A549 (cell line): ENCODE results near the gene LYSMD1. TPM values are rescaled to one million over a fixed set of nuclear protein-coding genes. Genes with fewer than 3 reads are reported as not detected.

ENCODE experiments used
- ATAC-seq, 2 experiments: fragments of 200-7000 bp in 1 of 2; fragments of >200 bp in 1 of 2; cut with Nextera tagmentation in 1 of 2; cut with Tn5 transposase in 1 of 2; 3 replicates each; pipeline versions ENCODE4 v1.8.0 to v1.9.1; 2018 to 2020; ENCODE audit warnings: mild to moderate bottlenecking in 1 of 2, moderate library complexity in 1 of 2
- CTCF ChIA-PET: fragments of 300-600 bp; sonication (Branson Sonifier 250); formaldehyde crosslinking; extraction: SDS; loops from one replicate; lab custom pipeline; 2021; ENCODE audit warnings: antibody characterized with exemption, inconsistent platforms; lab: Yijun Ruan, JAX
- POLR2A ChIA-PET: fragments of 350-600 bp; formaldehyde crosslinking; extraction: SDS; loops from one replicate; lab custom pipeline; 2021; ENCODE audit warnings: antibody characterized with exemption, inconsistent platforms; lab: Yijun Ruan, JAX
- DNase-seq, 2 experiments: peaks; one replicate each; pipeline versions ENCODE4 v3.0.0 to v3.0.0-alpha.2; 2011 to 2016; ENCODE audit warnings: low read depth in 1 of 2, low spot score in 1 of 2
- FAIRE-seq: peaks from 2 replicates; lab custom pipeline; 2011; peaks lifted over from hg19 to GRCh38; lab: Jason Lieb, UNC
- H3K27ac ChIP-seq, 2 experiments: fragments of >200 bp; sonication (Bioruptor Twin); formaldehyde crosslinking; 3 replicates each; pipeline ENCODE4 v1.5.1; 2016 to 2017
- H3K4me1 ChIP-seq: fragments of >200 bp; sonication (Bioruptor Twin); formaldehyde crosslinking; 3 replicates; pipeline ENCODE4 v1.6.1; 2016
- H3K4me2 ChIP-seq: fragments of >200 bp; sonication (Bioruptor Twin); formaldehyde crosslinking; 3 replicates; pipeline ENCODE4 v1.6.1; 2016
- H3K4me3 ChIP-seq: fragments of >200 bp; sonication (Bioruptor Twin); formaldehyde crosslinking; 3 replicates; pipeline ENCODE4 v1.5.1; 2016
- H3K9me3 ChIP-seq: fragments of >200 bp; sonication (Bioruptor Twin); formaldehyde crosslinking; 3 replicates; pipeline ENCODE4 v1.6.1; 2016
- ATOH8 ChIP-seq: fragments of 250-450 bp; sonication (Bioruptor Pico); IDR thresholded peaks from 2 replicates; pipeline ENCODE4 v1.5.0; 2020; ENCODE audit warnings: low read depth, mild to moderate bottlenecking, moderate library complexity
- BHLHE40 ChIP-seq: IDR thresholded peaks from 2 replicates; pipeline ENCODE4 v1.6.1; 2012; ENCODE audit warnings: low read depth, low read length, inconsistent platforms
- CBX2 ChIP-seq: fragments of 200-600 bp; sonication (generic); IDR thresholded peaks from 2 replicates; pipeline ENCODE4 v1.6.1; 2016; ENCODE audit warnings: low read depth, mild to moderate bottlenecking, borderline replicate concordance
- CHD4 ChIP-seq: fragments of 200-600 bp; sonication (generic); IDR thresholded peaks from 2 replicates; pipeline ENCODE4 v1.6.1; 2016; ENCODE audit warnings: antibody characterized with exemption, mild to moderate bottlenecking, borderline replicate concordance
- EHF ChIP-seq: fragments of 250-450 bp; sonication (Bioruptor Pico); IDR thresholded peaks from 2 replicates; pipeline ENCODE4 v1.5.0; 2020; ENCODE audit warnings: mild to moderate bottlenecking
- EHMT2 ChIP-seq: fragments of 200-600 bp; sonication (generic); IDR thresholded peaks from 2 replicates; pipeline ENCODE4 v1.6.1; 2016; ENCODE audit warnings: antibody characterized with exemption, low read depth, mild to moderate bottlenecking, moderate library complexity
- ELK1 ChIP-seq: fragments of 150-350 bp; IDR thresholded peaks from 2 replicates; pipeline ENCODE4 v1.6.1; 2014; ENCODE audit warnings: low read depth, mild to moderate bottlenecking, low read length
- EP300 ChIP-seq, 2 experiments: fragments of >200 bp; sonication (Bioruptor Twin); formaldehyde crosslinking; IDR thresholded peaks; 2 replicates in 1 of 2; 3 replicates in 1 of 2; pipeline ENCODE4 v1.6.1; 2016 to 2017
- FOXS1 ChIP-seq: fragments of 250-450 bp; sonication (Bioruptor Pico); IDR thresholded peaks from 2 replicates; pipeline ENCODE4 v1.5.0; 2020; ENCODE audit warnings: mild to moderate bottlenecking, moderate library complexity
- GATA3 ChIP-seq: IDR thresholded peaks from 2 replicates; pipeline ENCODE4 v1.6.1; 2012; ENCODE audit warnings: borderline replicate concordance
- HES2 ChIP-seq: fragments of >200 bp; sonication (Bioruptor Twin); formaldehyde crosslinking; IDR thresholded peaks from 2 replicates; pipeline ENCODE4 v1.6.1; 2016
- KDM5A ChIP-seq: fragments of 200-600 bp; sonication (generic); IDR thresholded peaks from 2 replicates; pipeline ENCODE4 v1.6.1; 2016; ENCODE audit warnings: antibody characterized with exemption, mild to moderate bottlenecking
- MYC ChIP-seq: IDR thresholded peaks from 2 replicates; pipeline ENCODE4 v1.6.1; 2012; ENCODE audit warnings: mild to moderate bottlenecking, inconsistent platforms, low read length, improper control_type of control experiment, borderline replicate concordance
- NPAS2 ChIP-seq: fragments of 250-450 bp; sonication (Bioruptor Pico); IDR thresholded peaks from 2 replicates; pipeline ENCODE4 v1.8.0; 2022; ENCODE audit warnings: mild to moderate bottlenecking, moderate library complexity, borderline replicate concordance
- PHF8 ChIP-seq: fragments of 200-600 bp; sonication (generic); IDR thresholded peaks from 2 replicates; pipeline ENCODE4 v1.6.1; 2016; ENCODE audit warnings: low read depth, mild to moderate bottlenecking, antibody characterized with exemption, moderate library complexity, borderline replicate concordance
- POLR2AphosphoS2 ChIP-seq: conservative IDR thresholded peaks from 2 replicates; pipeline ENCODE4 v1.6.1; 2012; ENCODE audit warnings: low read length, improper control_type of control experiment, inconsistent platforms
- RAD21 ChIP-seq, 2 experiments: fragments of >200 bp in 1 of 2; sonication (Bioruptor Twin) in 1 of 2; formaldehyde crosslinking in 1 of 2; IDR thresholded peaks in 1 of 2; conservative IDR thresholded peaks in 1 of 2; 2 replicates in 1 of 2; 3 replicates in 1 of 2; pipeline ENCODE4 v1.6.1; 2012 to 2018; ENCODE audit warnings: inconsistent platforms in 1 of 2
- RARB ChIP-seq: fragments of 250-450 bp; sonication (Bioruptor Pico); IDR thresholded peaks from 2 replicates; pipeline ENCODE4 v1.8.0; 2021; ENCODE audit warnings: mild to moderate bottlenecking, moderate library complexity
- RCOR1 ChIP-seq: fragments of 150-350 bp; IDR thresholded peaks from 2 replicates; pipeline ENCODE4 v1.6.1; 2014; ENCODE audit warnings: antibody characterized with exemption, low read length, low read depth
- SMC3 ChIP-seq: fragments of >200 bp; sonication (Bioruptor Twin); formaldehyde crosslinking; IDR thresholded peaks from 3 replicates; pipeline ENCODE4 v1.6.1; 2018; ENCODE audit warnings: inconsistent platforms
- SREBF2 ChIP-seq: fragments of 450-650 bp; IDR thresholded peaks from 2 replicates; pipeline ENCODE4 v1.6.1; 2014; ENCODE audit warnings: mild to moderate bottlenecking, moderate library complexity
- TP53 ChIP-seq: fragments of 250-450 bp; sonication (Bioruptor Pico); IDR thresholded peaks from 2 replicates; pipeline ENCODE4 v1.5.0; 2021; ENCODE audit warnings: mild to moderate bottlenecking, moderate library complexity
- ZSCAN20 ChIP-seq: fragments of 250-450 bp; sonication (Bioruptor Pico); IDR thresholded peaks from 2 replicates; pipeline ENCODE4 v1.8.0; 2022; ENCODE audit warnings: mild to moderate bottlenecking, moderate library complexity
- WGBS: methylation state at CpG from one replicate; pipeline ENCODE4 v1.1.6; 2017; ENCODE audit errors: missing lambda C conversion rate; 5-methylcytosine and 5-hydroxymethylcytosine counted together
- polyA plus RNA-seq, 4 experiments: library from polyadenylated mRNA; depleted of rRNA in 3 of 4; stranded (reverse); fragments of >200 nt; fragmentation: RNase III in 1 of 4; extraction: RNeasy Plus Mini Kit Qiagen cat#74134 plus additional on column Dnase treatment in 1 of 4; gene quantifications; 2 replicates in 3 of 4; 3 replicates in 1 of 4; pipeline ENCODE4 v1.2.3, GENCODE V29; 2011 to 2017

Gene LYSMD1
- polyA plus RNA-seq, 2 of the 4 experiments (the other 2 are of a cell fraction) = 7.0 to 10.5 TPM

GRCh38 chr1:151143986-151144385 is 21.7 kb downstream of the LYSMD1 start (continued):
- TF ChIP-seq ELK1 = no peak
- TF ChIP-seq, all 56 proteins: peak for 0

GRCh38 chr1:151143057-151143435 is 22.7 kb downstream of the LYSMD1 start:
- CTCF ChIA-PET = interaction anchor here (1.0 to 4.6 kb wide), 4 partner anchors 10 to 57 kb away, joined by 3 to 37 read pairs (median 4); partner anchors contain the start of gene TNFAIP8L2
- FAIRE-seq = no peak
- TF ChIP-seq POLR2AphosphoS2 (no peak), MYC (no peak), RAD21 (conservative IDR thresholded peaks at IDR 0.05 in 1 of 2, IDR thresholded peaks at IDR 0.05 in 1 of 2) (no peak)
- TF ChIP-seq, all 56 proteins: peak for 0
- no peak overlapping the region for H3K27ac ChIP-seq
- peaks cover 10% of the 10 kb centered on the region; the same call in 2 of the 3 replicates for H3K4me1 ChIP-seq
- H3K4me2 ChIP-seq = no peak overlapping the region
- 81% methylated on average over 7 of the region's 7 CpGs for WGBS
- no peak for DNase-seq
- no peaks in the 10 kb centered on the region for H3K9me3 ChIP-seq
- POLR2A ChIA-PET = no interaction called here
- ATAC-seq = no peak
- H3K4me3 ChIP-seq = no peak overlapping the region

GRCh38 chr1:151142411-151143056 is 23.2 kb downstream of the LYSMD1 start:
- DNase-seq (no peak), FAIRE-seq (no peak), ATAC-seq (no peak)
- TF ChIP-seq ATOH8 (CRISPR knock-in tag) (no peak), RCOR1 (no peak)
- Histone ChIP-seq H3K4me3 (no peak overlapping the region), H3K27ac (no peak overlapping the region), H3K4me1 (peaks cover 10% of the 10 kb centered on the region; the same call in 2 of the 3 replicates), H3K9me3 (no peaks in the 10 kb centered on the region), H3K4me2 (no peak overlapping the region)
- 58% methylated on average over 4 of the region's 5 CpGs for WGBS
- POLR2A ChIA-PET = no interaction called here
- CTCF ChIA-PET = interaction anchor here (1.0 to 4.6 kb wide), 5 partner anchors 8 to 43 kb away, joined by 3 to 37 read pairs (median 6); partner anchors contain the start of gene TNFAIP8L2

- WGBS = 87% methylated on average over 7 of the region's 7 CpGs
- Histone ChIP-seq H3K27ac (no peak overlapping the region), H3K4me2 (no peak overlapping the region), H3K9me3 (no peaks in the 10 kb centered on the region), H3K4me1 (no peaks in the 10 kb centered on the region), H3K4me3 (no peak overlapping the region)
- CTCF ChIA-PET = interaction anchor here (1.4 to 2.7 kb wide), 2 partner anchors 18 to 67 kb away, joined by 6 to 8 read pairs; partner anchors contain the start of gene GABPB2
- no peak for DNase-seq
- ATAC-seq = no peak
- FAIRE-seq = no peak
- TF ChIP-seq TP53 (CRISPR knock-in tag) (no peak), BHLHE40 (no peak), NPAS2 (CRISPR knock-in tag) (no peak), GATA3 (no peak), CBX2 (no peak), SMC3 (no peak), ZSCAN20 (no peak), FOXS1 (CRISPR knock-in tag) (no peak), HES2 (no peak), RARB (CRISPR knock-in tag) (no peak), RCOR1 (no peak), SREBF2 (no peak), KDM5A (no peak), EHMT2 (no peak), PHF8 (no peak), EP300 (IDR thresholded peaks at IDR 0.05) (no peak), EHF (CRISPR knock-in tag) (no peak), CHD4 (no peak)
- POLR2A ChIA-PET = no interaction called here
Measured at GRCh38 chr1:151137789-151138188, 27.9 kb downstream of the LYSMD1 start.
